Natural killer cell (primary cell): ENCODE data around the gene ITGB2. TPM values are rescaled to one million over a fixed set of nuclear protein-coding genes. Genes with fewer than 3 reads are reported as not detected.

ENCODE experiments used
- ATAC-seq, 3 donors: fragments of 150-1000 bp in 2 of 3; fragments of 200-7000 bp in 1 of 3; cut with Tn5 transposase; 1 replicate in 1 of 3; 2 replicates in 2 of 3; pipeline ENCODE4 v1.10.0; 2021; ENCODE audit warnings: mild to moderate bottlenecking in 2 of 3, moderate library complexity in 2 of 3
- DNase-seq, 2 donors: peaks; one replicate each; pipeline versions ENCODE4 v3.0.0 to v3.0.0-alpha.2; 2013 to 2021; ENCODE audit warnings: mixed read lengths in 1 of 2
- H3K27ac ChIP-seq: one replicate; pipeline ENCODE4 v1.5.1; 2013; ENCODE audit warnings: mild to moderate bottlenecking, low read length
- H3K27me3 ChIP-seq: one replicate; pipeline ENCODE4 v1.6.1; 2013; ENCODE audit warnings: low read length; ENCODE audit not compliant: control insufficient read depth, insufficient read depth
- H3K36me3 ChIP-seq: one replicate; pipeline ENCODE4 v1.6.1; 2013; ENCODE audit warnings: low read length; ENCODE audit not compliant: control insufficient read depth, insufficient read depth
- H3K4me1 ChIP-seq: one replicate; pipeline ENCODE4 v1.6.1; 2013; ENCODE audit warnings: low read length; ENCODE audit not compliant: control insufficient read depth, insufficient read depth
- H3K4me3 ChIP-seq: one replicate; pipeline ENCODE4 v1.5.1; 2013; ENCODE audit warnings: low read length
- H3K9me3 ChIP-seq: one replicate; pipeline ENCODE4 v1.6.1; 2013; ENCODE audit warnings: low read length; ENCODE audit not compliant: control insufficient read depth, insufficient read depth
- H3K27ac Mint-ChIP-seq, 2 donors: one replicate each; pipeline ENCODE4 v1.8.0; 2022; ENCODE audit warnings: mild to moderate bottlenecking in 2 of 2, mixed read lengths in 2 of 2, moderate library complexity in 1 of 2
- H3K27me3 Mint-ChIP-seq, 2 donors: one replicate each; pipeline ENCODE4 v1.8.0; 2022; ENCODE audit warnings: low read depth in 2 of 2, mixed read lengths in 2 of 2
- H3K36me3 Mint-ChIP-seq: one replicate; pipeline ENCODE4 v1.8.0; 2022; ENCODE audit warnings: mixed read lengths
- H3K4me1 Mint-ChIP-seq, 2 donors: one replicate each; pipeline ENCODE4 v1.8.0; 2022; ENCODE audit warnings: mixed read lengths in 2 of 2
- H3K4me3 Mint-ChIP-seq: one replicate; pipeline ENCODE4 v1.8.0; 2022; ENCODE audit warnings: mild to moderate bottlenecking, moderate library complexity, mixed read lengths
- H3K9me3 Mint-ChIP-seq, 2 donors: one replicate each; pipeline ENCODE4 v1.8.0; 2022; ENCODE audit warnings: mixed read lengths in 2 of 2
- CTCF ChIP-seq: fragments of 200-600 bp; IDR thresholded peaks from one replicate; pipeline ENCODE4 v1.8.0; 2022; ENCODE audit warnings: antibody characterized with exemption
- WGBS: methylation state at CpG from one replicate; pipeline ENCODE4 v1.1.7; 2013; ENCODE audit warnings: missing lambda C conversion rate; ENCODE audit not compliant: insufficient coverage; 5-methylcytosine and 5-hydroxymethylcytosine counted together
- intact Hi-C: fragments of 100-400 bp; cut with micrococcal nuclease; formaldehyde crosslinking; loops from one replicate; pipeline ENCODE4 v1.14.2; 2022
- total RNA-seq, 4 donors: library from RNA; stranded (reverse); fragments of 120-200 nt in 1 of 4; gene quantifications; one replicate each; pipeline versions ENCODE4 v1.2.3 to v1.2.4, GENCODE V29; 2013 to 2022

Gene ITGB2
- total RNA-seq, 3 donors from 2014 or later (not counting 1 experiment from before 2014, with no cell fraction given) = 1,223 to 1,393 (median 1,250) TPM

DNA sequence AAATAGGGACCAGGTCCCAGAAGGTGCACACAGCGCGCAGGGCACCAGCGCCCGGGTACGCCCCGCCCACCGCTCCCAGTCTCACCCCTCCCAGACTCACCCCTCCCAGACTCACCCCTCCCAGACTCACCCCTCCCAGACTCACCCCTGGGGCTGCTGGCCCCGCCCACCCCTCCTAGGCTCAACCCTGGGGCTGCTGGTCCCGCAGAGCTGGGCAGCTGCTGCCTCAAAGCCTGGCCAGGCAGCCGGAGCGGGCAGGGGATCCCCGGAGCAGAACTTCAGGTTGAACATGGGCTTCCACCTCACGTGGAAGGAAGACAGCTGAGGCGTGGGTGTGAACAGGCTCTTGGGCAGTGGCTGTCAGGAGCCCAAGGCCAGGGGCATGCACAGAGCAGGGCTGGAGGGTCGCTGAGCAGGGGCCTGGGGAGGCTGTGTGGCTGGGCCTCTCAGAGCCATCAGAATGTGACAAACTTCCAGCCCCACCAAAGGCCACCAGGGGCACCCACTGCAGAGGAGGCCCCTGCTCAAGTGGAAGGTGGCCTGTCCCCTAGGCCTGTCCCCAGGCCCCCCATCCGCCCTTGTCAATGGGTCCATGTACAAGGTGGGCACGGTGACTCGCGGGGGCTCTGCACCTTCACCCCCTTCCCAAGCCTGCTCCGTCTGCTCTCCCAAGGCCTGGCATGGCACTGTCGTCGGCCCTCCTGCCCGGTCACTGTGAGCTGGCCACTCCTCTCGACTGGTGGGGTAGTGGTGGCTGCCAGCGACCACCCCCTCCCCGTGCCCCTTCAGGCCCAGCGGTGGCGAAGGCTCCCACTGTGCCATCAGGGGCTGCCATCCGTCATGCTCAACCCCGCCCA lies 82.4 kb downstream of the ITGB2 start:
- no peaks in the 10 kb centered on the region for H3K9me3 Mint-ChIP-seq
- intact Hi-C loops = no loop called here
- no peaks in the 10 kb centered on the region for H3K36me3 Mint-ChIP-seq
- H3K4me1 Mint-ChIP-seq = no peaks in the 10 kb centered on the region
- H3K4me3 Mint-ChIP-seq = no peak overlapping the region
- Histone ChIP-seq H3K4me3 (no peak overlapping the region), H3K27me3 (no peaks in the 10 kb centered on the region), H3K4me1 (no peaks in the 10 kb centered on the region), H3K36me3 (no peaks in the 10 kb centered on the region), H3K27ac (no peak overlapping the region), H3K9me3 (no peaks in the 10 kb centered on the region)
- DNase-seq (no peak), ATAC-seq (no peak)
- H3K27me3 Mint-ChIP-seq = peaks cover 6 to 9% of the 10 kb centered on the region in 2 donors
- no peak for TF ChIP-seq CTCF
- WGBS = 84% methylated on average over 30 of the region's 30 CpGs
- no peak overlapping the region for H3K27ac Mint-ChIP-seq

DNA sequence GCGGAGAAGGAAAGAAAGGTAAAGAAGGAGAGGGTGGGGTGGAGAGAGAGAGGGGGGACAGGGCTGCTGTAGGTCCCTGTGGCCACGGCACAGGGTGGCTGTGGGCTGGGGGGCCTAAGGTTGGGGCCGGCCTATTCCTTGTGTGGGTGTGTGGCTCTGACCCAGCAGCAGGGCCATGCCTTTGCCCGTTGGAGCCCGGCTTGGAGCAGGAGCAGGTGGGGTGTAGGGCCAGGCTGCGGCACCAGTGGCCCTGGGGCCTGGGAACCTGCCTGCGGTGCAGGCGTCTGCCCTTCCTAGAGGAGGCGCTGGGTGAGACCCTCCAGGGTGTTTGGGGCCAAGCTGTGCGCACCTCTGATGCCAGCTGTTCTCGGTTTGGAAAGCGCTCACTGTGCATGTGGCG lies 83.2 kb downstream of the ITGB2 start:
- no peak for TF ChIP-seq CTCF
- no peak for DNase-seq
- no peaks in the 10 kb centered on the region for H3K36me3 Mint-ChIP-seq
- H3K36me3 ChIP-seq = no peaks in the 10 kb centered on the region
- no peaks in the 10 kb centered on the region for H3K4me1 Mint-ChIP-seq
- no peak for ATAC-seq
- no peaks in the 10 kb centered on the region for H3K9me3 Mint-ChIP-seq
- H3K9me3 ChIP-seq = no peaks in the 10 kb centered on the region
- no peaks in the 10 kb centered on the region for H3K27me3 ChIP-seq
- no peak overlapping the region for H3K27ac ChIP-seq
- WGBS = 95% methylated on average over 13 of the region's 13 CpGs
- H3K4me3 Mint-ChIP-seq = no peak overlapping the region
- peaks cover 5 to 6% of the 10 kb centered on the region in 2 donors for H3K27me3 Mint-ChIP-seq
- intact Hi-C loops = no loop called here
- no peaks in the 10 kb centered on the region for H3K4me1 ChIP-seq
- no peak overlapping the region for H3K27ac Mint-ChIP-seq
- H3K4me3 ChIP-seq = no peak overlapping the region

DNA sequence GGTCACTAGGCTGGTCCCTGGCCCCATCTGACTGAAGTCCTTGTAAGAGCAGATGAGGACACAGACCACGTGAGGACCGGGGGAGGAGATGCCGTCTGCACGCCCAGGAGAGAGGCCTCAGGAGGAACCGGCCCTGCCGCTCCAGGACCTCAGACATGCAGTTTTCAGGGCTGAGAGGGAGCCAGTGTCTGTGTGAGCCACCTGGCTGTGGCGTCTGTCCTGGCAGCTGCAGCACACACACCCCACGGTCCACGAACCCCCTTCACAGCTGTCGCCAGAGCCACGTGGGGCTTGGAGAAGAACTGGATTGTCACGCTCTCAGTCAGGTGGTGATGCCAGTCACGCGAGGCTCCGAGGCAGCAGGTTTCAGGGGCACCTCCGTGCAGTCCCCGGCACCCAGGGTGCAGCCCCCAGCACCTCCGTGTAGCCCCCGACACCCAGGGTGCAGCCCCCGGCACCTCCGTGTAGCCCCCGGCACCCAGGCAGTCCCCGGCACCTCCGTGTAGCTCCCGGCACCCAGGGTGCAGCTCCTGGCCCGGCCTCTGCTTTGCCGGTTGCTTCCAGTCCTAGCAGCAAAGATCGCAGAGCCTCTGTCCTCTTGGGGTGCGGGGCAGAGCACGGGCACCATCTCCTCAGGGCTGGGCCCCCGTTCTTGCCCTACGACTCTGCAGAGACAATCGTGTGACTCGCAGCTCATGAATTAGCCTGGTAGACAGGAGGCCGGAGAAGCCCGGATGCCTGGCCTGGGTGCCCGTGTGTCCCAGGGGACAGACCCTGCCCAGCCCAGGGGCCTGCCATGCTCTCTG lies 83.8 kb downstream of the ITGB2 start:
- WGBS = 89% methylated on average over 37 of the region's 37 CpGs
- H3K9me3 Mint-ChIP-seq = no peaks in the 10 kb centered on the region
- no peaks in the 10 kb centered on the region for H3K4me1 Mint-ChIP-seq
- H3K4me1 ChIP-seq = no peaks in the 10 kb centered on the region
- ATAC-seq = no peak
- no peak overlapping the region for H3K4me3 Mint-ChIP-seq
- H3K36me3 ChIP-seq = no peaks in the 10 kb centered on the region
- no peaks in the 10 kb centered on the region for H3K27me3 ChIP-seq
- DNase-seq = no peak
- intact Hi-C loops = no loop called here
- peaks cover 0 to 3% of the 10 kb centered on the region in 2 donors for H3K27me3 Mint-ChIP-seq
- no peaks in the 10 kb centered on the region for H3K9me3 ChIP-seq
- TF ChIP-seq CTCF = no peak
- no peak overlapping the region for H3K27ac Mint-ChIP-seq
- no peaks in the 10 kb centered on the region for H3K36me3 Mint-ChIP-seq
- H3K4me3 ChIP-seq = no peak overlapping the region
- no peak overlapping the region for H3K27ac ChIP-seq
